Hematopoietic multipotent progenitor cell treated with erythropoietin and hydrocortisone succinate and interleukin-3 and kit ligand, for 4 days (in vitro differentiated cells): ENCODE measurements around the gene IL7R.

Experiments
- DNase-seq: peaks from one replicate; pipeline ENCODE4 v3.0.0-alpha.2; 2015

Gene IL7R, protein sequence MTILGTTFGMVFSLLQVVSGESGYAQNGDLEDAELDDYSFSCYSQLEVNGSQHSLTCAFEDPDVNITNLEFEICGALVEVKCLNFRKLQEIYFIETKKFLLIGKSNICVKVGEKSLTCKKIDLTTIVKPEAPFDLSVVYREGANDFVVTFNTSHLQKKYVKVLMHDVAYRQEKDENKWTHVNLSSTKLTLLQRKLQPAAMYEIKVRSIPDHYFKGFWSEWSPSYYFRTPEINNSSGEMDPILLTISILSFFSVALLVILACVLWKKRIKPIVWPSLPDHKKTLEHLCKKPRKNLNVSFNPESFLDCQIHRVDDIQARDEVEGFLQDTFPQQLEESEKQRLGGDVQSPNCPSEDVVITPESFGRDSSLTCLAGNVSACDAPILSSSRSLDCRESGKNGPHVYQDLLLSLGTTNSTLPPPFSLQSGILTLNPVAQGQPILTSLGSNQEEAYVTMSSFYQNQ

DNA sequence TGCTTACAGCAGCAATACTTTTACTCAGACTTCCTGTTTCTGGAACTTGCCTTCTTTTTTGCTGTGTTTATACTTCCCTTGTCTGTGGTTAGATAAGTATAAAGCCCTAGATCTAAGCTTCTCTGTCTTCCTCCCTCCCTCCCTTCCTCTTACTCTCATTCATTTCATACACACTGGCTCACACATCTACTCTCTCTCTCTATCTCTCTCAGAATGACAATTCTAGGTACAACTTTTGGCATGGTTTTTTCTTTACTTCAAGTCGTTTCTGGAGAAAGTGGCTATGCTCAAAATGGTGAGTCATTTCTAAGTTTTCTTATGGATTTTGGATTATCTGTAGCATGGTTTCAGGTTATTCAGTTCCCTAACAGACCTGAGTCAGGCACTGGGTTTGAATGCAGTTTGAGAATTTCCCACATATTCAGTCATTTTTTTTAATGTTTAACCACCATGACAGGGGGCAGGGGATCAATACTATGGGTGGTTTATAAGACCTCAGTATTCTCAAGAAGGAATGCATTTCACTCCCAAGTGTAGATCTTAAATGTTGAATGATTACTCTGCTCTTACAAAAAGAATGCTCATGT lies at the start of gene IL7R:
TSS of gene IL7R (plus strand) at position 127 of the 587 bp plus-strand sequence. CDS start at position 214, 87 bp downstream.
- peak; percentile 80 for DNase-seq

DNA sequence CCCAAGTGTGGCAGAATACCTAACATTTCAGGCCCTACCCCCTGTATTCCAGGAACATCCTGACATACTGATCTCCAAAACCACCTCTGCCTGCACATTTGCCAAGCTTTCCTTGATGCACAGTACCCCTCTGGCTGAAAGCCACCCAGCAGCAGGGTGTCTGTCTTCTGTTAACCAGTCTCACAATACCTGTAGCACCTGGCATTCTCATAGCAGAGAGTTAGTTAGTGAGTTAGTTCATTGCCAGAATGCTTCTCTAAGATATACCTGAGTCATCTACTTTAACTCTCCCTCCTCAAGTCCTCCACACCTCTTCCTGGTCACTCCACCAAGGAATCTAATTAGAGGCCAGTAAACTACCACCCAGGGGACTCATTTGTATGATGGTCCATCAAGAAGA lies 46.1 kb upstream of the IL7R start:
- no peak for DNase-seq

DNA sequence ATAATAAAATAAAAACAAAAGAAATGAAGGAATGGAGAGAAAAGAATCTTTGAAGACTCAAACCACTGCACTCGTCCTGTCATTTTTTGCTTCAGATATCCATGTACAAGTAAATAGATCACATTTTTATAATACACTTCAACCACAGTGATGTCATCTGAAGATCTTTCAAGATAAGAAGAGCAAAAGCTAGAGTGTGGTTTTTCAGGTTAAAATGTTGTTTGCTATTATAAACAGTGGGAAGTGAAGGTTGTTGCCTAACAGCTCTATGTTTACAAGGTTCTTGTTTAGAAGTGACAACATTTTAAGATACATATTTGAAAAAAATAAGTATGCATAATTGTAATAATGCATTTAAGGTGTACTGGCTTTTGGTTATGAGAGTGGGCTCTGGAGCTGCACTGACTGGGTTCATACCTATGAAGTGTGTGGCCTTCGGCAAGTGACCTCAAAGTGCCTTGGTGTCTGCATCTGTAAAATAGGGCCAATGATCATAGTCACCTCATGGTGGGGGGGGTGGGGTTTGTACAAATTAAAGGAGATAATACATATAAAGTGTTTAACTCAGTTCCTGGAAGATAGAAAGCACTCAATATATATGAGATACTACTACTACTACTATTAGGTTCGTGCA lies 45.5 kb upstream of the IL7R start:
- peak; percentile 48 for DNase-seq

DNA sequence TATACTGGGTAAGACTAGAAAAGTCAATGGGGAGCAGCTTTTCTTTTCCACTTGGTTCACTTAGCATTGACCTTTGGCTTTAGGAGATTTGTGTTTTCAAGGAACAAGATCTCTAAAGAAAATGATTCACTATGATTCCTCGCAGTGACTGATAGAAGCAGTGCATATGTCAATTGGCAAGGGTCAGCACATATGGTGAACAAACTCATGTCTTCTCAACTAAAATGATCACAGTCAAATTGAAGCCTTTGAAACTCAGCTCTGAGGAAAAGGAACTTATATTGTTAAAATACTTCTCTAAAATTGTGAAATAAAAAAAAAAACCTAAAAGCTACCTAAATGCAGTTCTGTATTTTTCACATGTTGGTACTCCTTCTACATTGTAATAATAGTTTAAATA lies 43.2 kb upstream of the IL7R start:
- DNase-seq: no peak

DNA sequence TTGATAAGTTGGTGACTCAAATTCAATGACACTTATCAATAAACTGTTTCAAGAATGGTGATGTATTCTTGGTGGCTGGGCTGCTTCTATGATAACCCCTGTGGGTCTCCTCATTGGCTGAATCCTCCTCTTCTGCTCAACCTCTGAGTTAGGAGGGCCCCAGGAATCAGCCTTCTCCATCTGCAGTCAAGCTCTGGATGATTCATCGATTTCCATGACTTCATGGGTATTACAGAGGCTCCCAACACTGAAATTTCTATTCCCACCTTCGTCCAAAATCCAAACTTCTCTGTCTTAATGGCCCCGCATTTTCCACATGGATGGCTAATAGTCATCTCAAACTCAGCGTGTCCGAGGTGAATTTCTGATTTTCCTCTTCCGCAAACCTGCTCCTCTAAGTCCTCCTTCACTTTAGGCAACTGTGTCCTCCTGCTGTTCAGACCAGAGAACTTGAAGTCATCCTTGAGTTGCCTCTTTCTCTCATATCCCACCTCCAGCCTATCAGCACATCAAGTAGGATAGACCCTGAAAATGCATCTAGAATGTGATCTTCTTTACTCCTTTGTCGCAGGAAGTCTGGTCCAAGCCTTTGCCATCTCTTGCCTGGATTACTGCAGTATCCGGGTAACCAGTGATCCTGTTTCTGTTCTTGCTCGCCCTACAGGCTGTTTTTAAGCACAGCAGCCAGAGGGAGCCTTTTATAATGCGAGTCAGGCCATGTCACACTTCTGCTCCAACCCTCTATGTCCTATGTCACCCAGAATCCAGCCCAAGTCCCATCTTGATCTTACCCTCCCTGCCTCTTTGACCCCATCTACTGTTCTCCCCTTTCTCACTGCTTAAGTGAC lies 41.4 kb upstream of the IL7R start:
- DNase-seq: peak; percentile 66

DNA sequence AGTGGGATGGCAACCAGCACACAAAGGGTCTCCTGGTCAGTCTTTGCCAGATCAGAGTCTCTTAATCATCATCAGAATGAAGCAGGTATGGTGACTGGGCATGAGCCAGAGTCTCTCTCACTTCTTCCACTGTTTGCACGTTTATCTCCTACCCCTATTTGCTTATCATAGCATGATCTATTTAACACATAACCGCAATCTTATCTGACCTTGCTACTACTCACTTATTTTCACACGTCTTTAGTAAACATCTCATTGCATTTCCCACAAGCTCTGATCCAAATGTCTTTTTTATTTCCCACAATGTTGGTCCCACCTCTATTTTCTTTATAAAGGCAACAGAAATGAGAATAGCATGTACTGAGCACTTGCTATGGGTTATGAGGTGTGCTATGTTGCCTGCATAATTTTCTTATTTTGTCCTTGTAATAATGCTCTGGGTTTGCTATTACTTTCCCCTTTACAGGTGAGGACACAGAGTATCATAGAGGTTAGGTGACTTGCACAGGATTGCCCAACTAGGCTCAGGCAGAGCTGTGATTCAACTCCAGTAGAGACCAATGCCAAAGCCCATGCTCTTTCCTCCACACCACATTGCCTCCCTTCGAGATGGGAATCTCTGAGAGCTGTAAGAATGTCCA lies 39.7 kb upstream of the IL7R start:
- no peak for DNase-seq

DNA sequence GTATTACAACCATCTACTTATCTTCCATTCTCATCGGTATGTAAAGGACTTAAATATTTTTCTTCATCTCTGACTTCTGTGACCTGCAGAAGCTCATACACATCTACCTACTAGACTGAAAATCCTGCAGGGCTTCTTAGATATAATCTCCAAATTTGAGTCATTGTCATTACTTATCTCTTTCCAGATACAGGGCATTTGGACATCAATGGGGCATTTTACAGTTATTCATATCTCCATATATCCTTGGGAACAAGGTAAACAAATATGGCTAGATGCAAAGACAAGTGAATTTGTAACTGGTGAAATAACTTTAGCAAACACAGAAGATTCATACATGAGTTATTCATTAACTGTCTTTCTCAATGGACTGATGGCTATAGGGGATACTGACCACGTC lies 37.7 kb upstream of the IL7R start:
- DNase-seq: no peak

DNA sequence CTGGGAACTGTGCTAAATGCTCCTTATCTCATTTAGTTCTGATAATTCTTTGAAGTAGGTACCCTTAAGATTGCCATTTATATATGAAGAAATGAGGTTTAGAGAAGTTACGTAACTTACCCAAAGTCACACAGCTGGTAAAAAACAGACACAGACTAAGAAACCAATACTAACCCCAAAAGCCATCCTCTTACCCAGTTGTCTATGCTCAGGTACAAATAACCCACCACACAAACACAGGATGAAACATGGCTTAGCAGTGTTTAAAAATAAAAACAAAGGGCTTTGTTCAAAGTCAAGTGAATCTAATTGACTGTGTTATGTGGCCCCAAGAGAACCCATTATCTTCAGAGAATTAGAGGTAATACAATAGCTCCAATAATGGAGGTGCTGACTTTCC lies 37.0 kb upstream of the IL7R start:
- peak; percentile 18 for DNase-seq

DNA sequence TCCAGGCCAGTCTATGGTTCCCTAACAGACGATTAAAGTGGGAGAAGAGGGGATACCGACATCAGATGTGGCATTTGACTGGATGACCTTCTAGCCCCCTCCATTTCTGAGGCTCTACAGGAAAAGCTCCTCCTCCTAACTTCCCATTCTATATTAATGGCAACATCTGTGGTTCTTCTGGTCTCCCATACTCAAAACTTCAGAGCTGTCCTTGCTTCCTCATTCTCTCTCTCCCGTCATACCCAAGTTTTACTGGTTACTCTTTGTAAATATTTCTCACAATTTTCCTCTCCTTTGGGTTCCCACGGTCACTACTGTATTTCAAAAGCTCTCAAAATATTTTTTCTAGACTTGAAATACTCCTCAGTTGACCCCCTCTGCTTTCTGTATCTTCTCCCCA lies 36.0 kb upstream of the IL7R start:
- peak; percentile 42 for DNase-seq

DNA sequence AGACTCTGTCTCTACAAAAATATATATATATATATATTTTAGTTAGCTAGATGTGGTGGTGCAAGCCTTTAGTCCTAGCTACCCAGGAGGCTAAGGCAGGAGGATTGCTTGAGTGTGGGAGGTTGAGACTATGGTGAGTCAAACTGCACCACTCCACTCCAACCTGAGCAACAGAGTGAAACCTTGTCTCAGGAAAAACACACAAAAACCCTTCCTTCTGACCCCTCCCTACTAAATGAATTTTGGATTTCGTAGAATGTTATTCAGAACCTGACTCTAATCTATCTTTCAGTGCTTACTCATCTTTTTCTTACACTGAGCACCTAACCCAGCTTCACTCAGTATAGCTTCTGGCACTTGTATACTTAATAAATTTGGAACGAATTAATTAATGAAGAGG lies 35.2 kb upstream of the IL7R start:
- DNase-seq: no peak

DNA sequence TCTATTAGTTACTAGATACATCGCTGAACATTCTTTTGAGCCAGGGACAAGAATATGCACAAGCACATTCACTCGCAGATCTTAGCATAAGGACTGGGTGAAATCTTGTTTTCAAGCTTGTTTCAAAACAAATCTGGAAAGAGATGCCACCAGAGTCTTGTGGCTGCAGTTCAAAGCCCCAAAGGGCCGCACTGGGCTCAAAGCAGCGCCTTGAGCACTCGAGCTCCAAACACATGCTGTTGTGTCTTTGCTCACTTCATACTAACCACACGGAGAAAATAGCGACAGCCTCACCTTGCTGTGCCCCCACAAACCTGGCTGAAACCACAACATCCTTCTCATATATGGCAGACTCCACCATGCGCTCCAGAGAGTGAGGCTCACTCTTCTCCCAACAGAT lies 34.2 kb upstream of the IL7R start:
- no peak for DNase-seq

DNA sequence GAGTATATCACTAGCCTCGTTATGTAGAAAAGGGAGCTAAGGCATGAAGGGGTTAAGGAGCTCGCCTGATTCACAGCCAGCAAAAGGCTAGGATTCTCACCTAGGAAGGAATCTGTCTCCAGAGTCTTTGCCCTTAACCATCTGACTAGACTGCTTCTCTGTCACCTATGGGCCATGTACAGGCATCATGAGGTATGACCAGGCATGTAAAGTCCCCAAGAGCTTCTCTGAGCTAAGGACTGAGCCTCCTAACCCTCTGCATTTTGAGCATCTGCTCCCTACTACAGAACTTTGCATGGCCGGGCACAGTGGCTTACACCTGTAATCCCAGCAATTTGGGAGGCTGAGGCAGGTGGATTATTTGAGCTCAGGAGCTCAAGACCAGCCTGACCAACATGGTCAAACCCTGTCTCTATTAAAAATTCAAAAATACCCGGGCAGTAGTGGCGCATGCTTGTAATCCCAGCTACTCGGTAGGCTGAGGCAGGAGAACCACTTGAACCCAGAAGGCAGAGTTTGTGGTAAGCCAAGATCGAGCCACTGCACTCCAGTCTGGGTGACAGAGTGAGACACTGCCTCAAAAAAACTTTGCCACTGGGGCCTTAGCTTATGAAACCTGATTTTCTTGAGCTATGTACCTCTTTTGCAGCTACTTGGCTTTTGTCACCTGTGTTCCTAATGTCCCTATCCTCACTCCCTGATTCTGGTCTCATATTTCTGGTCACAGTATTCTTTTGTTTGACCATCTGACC lies 33.2 kb upstream of the IL7R start:
- no peak for DNase-seq

DNA sequence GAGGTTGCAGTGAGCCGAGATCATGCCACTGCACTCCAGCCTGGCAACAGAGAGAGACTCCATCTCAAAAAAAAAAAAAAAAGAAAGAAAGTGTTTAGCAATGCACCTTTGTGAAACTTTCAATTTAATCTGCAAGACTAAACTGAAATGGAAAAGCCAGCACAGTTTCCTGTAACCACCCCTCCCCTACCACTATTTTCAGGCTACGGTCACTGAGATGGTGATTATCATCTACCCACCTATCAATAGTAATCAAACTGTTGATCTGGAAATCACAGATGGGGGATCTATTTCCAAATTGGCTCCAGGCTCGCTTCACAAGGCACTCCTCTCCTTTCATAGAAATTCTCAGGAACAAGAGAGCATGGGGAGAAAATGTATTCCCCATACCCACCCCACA lies 30.6 kb upstream of the IL7R start:
- DNase-seq: no peak

DNA sequence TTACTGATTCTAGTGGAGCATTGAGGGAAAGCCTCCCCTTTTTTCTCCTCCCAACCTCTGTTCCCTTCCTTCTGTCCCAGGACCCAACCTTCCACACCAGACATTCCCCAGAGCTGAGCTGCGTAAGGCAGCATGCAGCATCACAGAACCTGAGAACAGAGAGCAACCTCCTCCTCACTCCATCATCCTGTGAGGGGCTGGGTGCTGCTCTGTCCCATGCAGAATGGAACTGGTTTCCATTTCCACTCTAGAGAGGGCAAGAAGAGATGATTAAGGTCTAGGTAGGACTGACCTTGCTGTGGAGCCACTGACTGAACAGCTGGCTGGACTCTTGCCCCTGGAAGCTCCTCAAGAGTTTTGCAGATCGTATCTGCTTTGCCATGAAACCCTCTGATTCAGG lies 30.1 kb upstream of the IL7R start:
- no peak for DNase-seq

DNA sequence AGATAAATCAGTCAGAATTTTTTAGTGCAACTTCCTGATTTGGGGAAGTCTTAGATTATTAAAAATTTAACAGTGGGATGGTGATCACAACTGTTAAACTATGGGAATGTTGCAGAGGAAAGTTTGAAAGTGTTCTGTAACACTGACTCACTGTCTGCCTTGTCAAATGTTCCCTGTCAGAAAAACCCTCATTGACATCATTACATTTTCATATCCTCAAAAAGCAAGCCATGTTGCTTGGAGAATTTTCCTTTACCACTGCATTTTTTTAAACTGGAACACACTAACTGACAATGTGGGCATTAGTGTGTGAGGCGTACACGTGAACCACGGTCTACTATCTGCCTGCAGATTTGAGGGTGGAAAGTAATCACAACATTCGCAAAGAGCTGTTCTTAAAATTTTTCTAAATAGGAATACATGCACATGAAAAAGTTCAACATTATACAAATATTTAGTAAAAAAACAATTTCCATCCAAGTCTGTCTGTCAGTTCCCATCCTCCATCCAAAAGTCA lies 28.6 kb upstream of the IL7R start:
- no peak for DNase-seq

DNA sequence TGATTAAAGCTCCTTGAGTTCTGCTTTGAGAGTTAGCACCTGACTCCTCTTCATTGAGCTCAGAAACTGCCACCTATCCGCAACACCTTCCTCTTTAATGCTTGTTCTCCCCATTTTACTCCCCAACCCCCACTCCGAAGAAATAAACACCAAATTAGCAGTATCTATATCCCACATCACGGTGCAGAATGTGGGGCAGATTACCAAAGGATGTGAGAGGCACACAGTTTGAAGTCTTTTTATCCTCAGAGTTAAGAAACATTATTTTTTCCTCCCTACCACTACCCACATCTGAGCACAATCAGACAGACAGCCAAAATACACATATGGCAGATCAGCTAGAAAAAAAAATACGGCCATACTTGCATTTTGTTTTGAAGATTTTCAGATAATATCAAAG lies 26.1 kb upstream of the IL7R start:
- DNase-seq: no peak

DNA sequence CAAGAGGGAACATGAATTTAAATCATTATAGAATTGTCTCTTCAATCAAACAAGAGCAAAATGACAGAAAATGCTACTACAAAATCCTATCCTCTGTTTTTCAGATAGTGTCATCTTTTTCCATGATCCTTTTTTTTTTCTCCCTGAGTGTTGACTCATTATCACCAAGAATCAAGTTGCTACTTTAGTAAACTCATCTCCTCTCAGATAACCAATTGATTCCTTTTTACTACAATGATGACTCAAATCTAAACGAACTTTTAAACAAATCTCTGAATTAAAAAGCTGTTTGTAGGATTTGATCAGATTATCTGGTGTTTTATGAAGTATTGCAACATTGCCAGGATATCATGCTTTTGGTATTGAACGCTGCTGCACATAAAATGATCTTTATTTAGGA lies 23.9 kb upstream of the IL7R start:
- DNase-seq: no peak

DNA sequence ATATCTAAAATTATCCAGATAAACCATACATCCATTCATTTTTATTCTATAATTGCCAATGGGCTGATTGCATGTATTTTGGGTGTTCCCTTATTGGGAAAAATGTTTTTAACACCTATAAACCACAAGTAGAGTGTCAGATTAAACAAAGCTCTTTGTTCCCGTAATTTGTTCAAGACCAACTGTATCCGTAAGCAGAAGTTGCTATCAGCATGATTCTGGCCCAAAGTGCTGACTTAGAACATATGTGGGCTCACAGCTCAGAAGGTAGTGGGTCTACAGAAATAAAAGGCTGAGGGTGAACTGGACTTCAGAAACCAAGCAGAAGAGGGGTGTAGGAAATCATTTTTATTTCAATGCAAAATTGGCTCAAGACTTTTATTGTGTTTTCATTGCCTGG lies 23.5 kb upstream of the IL7R start:
- DNase-seq: no peak

DNA sequence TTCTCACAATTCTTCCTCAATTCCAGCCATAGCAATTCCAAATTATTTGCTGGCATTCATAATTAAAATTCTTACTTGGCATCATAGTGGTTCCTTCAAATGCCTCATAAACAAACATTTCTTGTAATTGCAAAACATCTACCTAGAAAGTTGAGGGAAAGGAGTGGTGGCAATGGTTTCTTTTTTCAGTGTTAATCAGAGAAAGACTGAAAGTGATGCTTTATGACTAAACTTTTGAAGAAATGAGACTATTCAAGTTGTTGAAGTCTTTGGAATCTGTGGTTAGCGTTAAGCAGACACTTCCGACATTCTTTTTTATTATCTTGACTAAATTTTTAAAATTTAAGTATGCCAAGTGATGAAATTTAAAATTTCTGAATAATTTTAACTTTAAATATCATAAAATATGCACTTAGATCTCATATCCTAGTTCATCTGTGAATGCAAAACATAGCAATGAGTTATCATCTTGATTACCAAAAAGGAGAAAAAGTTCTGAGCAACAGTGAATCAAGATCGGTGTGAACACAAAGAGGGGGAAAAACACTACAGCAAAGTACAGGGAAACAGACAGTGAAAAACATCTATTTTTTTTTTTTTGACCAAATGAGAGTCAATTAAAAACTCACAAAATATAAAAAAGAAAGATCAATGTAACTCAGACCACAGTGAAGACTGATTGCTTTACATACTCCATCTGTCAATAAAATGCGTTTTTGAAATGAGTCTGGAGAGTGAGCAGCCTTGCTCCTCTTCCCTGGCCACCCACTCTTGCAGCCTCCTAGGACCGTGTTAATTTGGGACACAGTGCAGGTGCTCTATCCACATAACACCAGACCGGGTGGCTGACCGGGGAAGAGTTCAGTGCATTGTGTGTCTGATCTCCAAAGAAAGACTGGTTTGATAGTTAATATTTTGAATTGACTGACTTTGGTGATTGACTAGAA lies 20.6 kb upstream of the IL7R start:
- no peak for DNase-seq

DNA sequence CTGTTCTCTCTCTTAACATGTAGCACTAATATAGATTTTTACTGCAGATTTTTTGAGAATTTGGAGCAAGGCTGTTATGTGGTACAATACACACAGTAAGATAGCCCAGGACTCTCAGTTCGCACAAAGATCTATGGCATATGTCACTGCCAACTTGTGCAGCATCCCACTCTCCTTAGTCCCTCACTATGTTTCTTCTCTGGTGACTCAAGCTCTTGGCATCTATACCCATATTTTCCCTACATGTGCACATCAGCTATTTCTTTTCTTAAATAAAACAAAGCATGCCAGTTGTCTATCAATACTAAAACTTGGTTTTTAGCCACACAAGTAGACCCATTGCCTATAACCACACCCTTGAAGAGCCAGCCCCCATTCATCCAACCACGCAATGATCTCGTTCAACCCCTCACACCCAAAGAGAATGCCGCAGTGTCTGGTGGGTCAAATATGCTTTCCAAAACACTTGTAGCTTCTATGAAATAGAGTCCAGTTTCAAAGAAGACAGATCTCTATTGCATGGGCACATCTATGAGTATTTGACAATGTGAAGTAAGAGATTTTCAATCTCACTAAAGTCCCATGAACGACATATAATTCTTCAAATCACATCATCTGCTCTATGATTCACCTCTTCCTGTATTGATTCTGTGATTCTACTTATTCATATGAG lies 18.2 kb upstream of the IL7R start:
- DNase-seq: no peak
